ENCODE results near the gene C1RL. TPM values are rescaled to one million over a fixed set of nuclear protein-coding genes. Genes with fewer than 3 reads are reported as not detected.

Gene C1RL
- total and polyA plus RNA-seq, 9 donors: 48.4 to 160 (median 98.9) TPM

DNA sequence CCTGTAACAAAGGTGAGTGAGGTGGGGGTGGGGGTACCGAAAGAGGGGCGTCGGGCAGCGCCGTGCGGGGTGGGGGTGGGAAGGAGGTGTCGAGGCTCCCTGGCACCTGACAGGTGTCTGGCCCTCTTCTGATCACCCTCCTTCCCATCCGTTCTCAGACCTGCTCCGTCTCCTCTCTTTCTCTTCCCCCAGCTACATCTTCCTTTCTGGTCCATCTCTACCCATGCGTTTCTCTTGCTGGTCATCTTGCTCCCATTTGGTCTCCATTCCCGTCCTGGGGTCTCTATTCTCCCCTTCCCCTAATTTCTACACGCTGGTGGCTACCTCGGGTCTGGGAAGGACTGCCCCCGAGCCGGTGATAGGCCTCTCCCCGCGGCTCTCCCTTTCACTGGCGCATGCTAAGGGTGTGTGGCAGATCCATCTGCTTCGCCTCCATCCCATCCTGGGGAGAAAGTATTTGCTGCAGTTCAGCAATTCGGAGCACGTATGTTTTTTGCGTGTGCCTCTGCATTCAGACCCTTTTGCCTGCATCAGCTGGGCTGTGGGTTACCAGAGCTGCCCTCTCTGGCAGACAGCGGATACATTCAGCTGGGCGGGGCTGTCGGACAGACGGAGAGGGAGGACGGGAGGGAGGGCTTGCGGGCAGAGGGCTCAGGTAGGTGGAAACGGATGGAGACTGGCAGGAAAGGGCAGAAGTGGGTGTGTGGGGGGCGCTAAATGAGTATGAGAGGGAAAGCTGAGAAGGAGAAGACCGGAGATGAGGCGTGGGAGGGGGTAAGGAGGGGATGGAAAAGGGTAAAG, 21.9 kb upstream of the C1RL start:
- Histone ChIP-seq H3K4me3 (peak overlapping the region; percentile 63), H3K27me3 (no peaks in the 10 kb centered on the region), H3K27ac (peak overlapping the region; percentile 89 to 90), H3K4me1 (ENCODE audit: insufficient read depth) (peaks cover 7% of the 10 kb centered on the region), H3K9me3 (no peaks in the 10 kb centered on the region), H3K36me3 (no peaks in the 10 kb centered on the region)
- no peak for TF ChIP-seq POLR2A (IDR thresholded peaks at IDR 0.05)
- no peak for TF ChIP-seq EP300 (IDR thresholded peaks at IDR 0.05)
- TF ChIP-seq, protein P1, sequence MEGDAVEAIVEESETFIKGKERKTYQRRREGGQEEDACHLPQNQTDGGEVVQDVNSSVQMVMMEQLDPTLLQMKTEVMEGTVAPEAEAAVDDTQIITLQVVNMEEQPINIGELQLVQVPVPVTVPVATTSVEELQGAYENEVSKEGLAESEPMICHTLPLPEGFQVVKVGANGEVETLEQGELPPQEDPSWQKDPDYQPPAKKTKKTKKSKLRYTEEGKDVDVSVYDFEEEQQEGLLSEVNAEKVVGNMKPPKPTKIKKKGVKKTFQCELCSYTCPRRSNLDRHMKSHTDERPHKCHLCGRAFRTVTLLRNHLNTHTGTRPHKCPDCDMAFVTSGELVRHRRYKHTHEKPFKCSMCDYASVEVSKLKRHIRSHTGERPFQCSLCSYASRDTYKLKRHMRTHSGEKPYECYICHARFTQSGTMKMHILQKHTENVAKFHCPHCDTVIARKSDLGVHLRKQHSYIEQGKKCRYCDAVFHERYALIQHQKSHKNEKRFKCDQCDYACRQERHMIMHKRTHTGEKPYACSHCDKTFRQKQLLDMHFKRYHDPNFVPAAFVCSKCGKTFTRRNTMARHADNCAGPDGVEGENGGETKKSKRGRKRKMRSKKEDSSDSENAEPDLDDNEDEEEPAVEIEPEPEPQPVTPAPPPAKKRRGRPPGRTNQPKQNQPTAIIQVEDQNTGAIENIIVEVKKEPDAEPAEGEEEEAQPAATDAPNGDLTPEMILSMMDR (IDR thresholded peaks at IDR 0.05): no peak
- intact Hi-C loops (cut with DNase I): no loop called here
- 2 to 3% (median 2%) methylated on average over 31 to 32 of the region's 32 CpGs for WGBS, 3 donors
- DNase-seq: peak; percentile 71 to 79 (median 75)

DNA sequence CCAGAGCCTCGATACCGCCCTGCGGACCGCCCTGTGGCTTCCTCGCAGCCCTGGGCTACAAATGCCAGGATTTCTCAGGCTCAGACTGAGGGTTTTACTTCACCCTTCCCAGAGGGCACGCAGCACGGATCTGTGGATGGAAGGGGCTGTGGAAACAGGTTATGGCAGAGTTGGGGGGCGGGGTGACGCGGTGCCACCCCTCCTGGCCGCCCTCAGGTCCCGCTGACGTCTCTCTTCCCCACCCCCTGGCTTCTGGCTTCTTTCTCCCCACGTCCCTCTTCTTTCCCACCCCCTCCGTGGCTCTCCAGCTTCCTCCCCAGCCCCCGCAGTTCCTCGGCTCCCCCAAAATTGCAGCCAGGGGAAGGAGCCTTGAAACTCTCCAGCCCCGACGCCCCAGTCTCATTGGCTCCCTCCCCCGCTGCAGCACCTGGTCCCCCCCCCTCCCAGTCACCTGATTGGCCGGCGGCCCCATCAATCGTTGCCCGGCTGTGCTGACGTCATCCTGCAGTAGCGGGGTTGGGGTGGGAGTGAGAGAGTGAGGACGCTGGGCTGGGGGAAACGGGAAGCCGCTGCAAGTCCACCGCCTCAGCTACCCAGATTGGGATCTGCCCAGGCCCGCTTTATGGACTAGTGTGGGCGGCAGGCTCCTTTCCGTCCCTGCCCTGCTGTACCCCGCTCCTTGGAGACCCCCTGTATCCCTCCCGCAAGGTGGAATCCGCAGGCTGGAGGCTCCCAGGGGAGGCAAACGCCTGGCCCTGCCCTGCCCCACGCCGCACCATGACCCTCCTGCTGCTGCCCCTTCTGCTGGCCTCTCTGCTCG, 21.1 kb upstream of the C1RL start, which contains the start of gene CLSTN3:
TSS of gene CLSTN3 (plus strand) at position 500 of the 820 bp plus-strand sequence. CDS start at position 778, 278 bp downstream.
- Histone ChIP-seq H3K9me3 (no peaks in the 10 kb centered on the region), H3K36me3 (no peaks in the 10 kb centered on the region), H3K27ac (peak within 1 kb of the TSS; percentile 89 to 90), H3K4me1 (ENCODE audit: insufficient read depth) (peaks cover 7% of the 10 kb centered on the region), H3K27me3 (no peaks in the 10 kb centered on the region), H3K4me3 (peak within 1 kb of the TSS; percentile 63)
- 0 to 1% (median 1%) methylated on average over 26 to 40 of the region's 40 CpGs for WGBS, 3 donors
- intact Hi-C loops (cut with DNase I): no loop called here
- DNase-seq: peak; percentile 88 to 94 (median 93)
- TF ChIP-seq EP300 (IDR thresholded peaks at IDR 0.05) (no peak), POLR2A (IDR thresholded peaks at IDR 0.05) (peak; percentile 79)
- TF ChIP-seq, protein P1 (IDR thresholded peaks at IDR 0.05): no peak

DNA sequence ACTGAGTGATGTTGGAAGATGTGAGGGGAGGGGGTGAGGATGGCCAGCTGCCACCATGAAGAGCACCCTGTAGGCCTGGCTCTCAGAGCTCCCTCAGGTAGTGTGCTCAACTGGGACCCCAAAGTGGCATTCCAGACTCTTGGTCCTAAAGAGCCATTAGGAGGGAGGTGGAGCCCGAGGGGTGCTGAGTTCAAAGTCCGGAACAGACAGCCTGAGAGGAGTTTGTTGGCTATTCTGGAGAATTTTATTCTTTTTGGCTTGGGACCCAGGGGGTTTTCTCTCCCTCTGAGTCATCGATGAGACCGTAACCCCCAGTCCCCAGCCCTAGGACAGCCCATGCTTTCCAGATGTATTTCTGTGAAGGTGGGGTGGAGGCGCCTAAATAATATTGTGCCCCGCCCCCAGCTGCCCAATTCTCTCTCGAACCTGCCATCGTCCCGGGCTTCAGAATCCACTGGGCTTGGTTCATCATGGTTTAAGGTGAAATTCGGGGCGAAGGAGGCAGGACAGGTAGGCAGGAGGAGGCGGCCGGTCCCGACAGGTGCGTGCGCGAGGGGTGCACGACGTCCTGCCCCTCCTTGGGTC, 20.4 kb upstream of the C1RL start:
- peak overlapping the region; percentile 89 to 90 for H3K27ac ChIP-seq
- H3K4me3 ChIP-seq: peak overlapping the region; percentile 63
- 3 to 5% (median 4%) methylated on average over 19 of the region's 19 CpGs for WGBS, 3 donors
- no peaks in the 10 kb centered on the region for H3K36me3 ChIP-seq
- intact Hi-C loops (cut with DNase I): no loop called here
- DNase-seq: peak in 4 of 5 donors; percentile 40 to 55 (median 48)
- peaks cover 7% of the 10 kb centered on the region for H3K4me1 ChIP-seq (ENCODE audit: insufficient read depth)
- no peaks in the 10 kb centered on the region for H3K27me3 ChIP-seq
- H3K9me3 ChIP-seq: no peaks in the 10 kb centered on the region
- TF ChIP-seq, protein P1 (IDR thresholded peaks at IDR 0.05): no peak
- no peak for TF ChIP-seq POLR2A (IDR thresholded peaks at IDR 0.05)
- no peak for TF ChIP-seq EP300 (IDR thresholded peaks at IDR 0.05)

DNA sequence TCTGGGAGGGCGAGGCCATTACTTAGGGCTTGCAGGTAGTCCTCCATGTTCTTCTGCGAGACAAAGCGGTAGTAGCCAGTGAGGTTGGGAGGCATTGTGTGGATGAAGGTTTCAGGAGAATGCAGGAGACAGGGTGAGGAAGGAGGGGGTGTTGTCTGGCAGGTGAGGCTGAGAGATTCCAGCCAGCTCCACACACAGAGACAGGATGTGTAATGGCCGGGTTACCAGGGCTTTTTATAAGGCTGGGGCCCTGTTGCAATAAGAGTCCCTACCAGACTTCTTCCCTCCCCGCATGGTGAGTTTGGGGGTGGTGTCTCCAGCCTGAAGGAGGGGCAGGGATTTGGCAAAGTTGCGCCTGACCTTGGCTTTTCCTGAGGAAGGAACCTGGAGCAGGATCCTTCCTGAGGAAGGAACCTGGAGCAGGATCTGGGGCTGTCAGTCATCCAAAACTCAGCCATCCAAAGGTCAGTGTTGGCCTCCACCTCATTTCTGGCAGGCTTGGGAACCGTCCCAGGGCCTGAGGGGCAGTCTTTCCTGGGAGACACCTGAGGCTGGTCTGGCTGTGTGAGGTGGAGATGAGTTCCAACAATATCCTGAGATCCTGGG, 19.8 kb upstream of the C1RL start, which contains the start of gene RBP5:
TSS of gene RBP5 (minus strand) at position 209 of the 606 bp plus-strand sequence. CDS start at position 95, 114 bp downstream.
- no peak for TF ChIP-seq EP300 (IDR thresholded peaks at IDR 0.05)
- no peak for TF ChIP-seq POLR2A (IDR thresholded peaks at IDR 0.05)
- TF ChIP-seq, protein P1 (IDR thresholded peaks at IDR 0.05): no peak
- intact Hi-C loops (cut with DNase I): no loop called here
- H3K36me3 ChIP-seq: no peaks in the 10 kb centered on the region
- H3K4me3 ChIP-seq: peak within 1 kb of the TSS; percentile 63
- H3K9me3 ChIP-seq: no peaks in the 10 kb centered on the region
- peak within 1 kb of the TSS; percentile 89 to 90 for H3K27ac ChIP-seq
- H3K27me3 ChIP-seq: no peaks in the 10 kb centered on the region
- peaks cover 8% of the 10 kb centered on the region for H3K4me1 ChIP-seq (ENCODE audit: insufficient read depth)
- 58 to 65% (median 61%) methylated on average over 7 of the region's 7 CpGs for WGBS, 3 donors
- peak; percentile 47 to 74 (median 51) for DNase-seq

Data from ovary (tissue), 9 donors.